ENCODE measurements around the gene ADARB2.

GRCh38 chr10:1542941-1543340 is 194.4 kb downstream of the ADARB2 start:
- no peak for TF ChIP-seq CTCF (IDR thresholded peaks at IDR 0.05; ENCODE audit: low read depth, low read length, poor library complexity, severe bottlenecking)
- TF ChIP-seq EZH2phosphoT487 (IDR thresholded peaks at IDR 0.05; ENCODE audit: borderline replicate concordance, low read length), result no peak

All from DOHH2 (cell line).